ENCODE results near the gene TPP1.

The TPP1 gene

DNA sequence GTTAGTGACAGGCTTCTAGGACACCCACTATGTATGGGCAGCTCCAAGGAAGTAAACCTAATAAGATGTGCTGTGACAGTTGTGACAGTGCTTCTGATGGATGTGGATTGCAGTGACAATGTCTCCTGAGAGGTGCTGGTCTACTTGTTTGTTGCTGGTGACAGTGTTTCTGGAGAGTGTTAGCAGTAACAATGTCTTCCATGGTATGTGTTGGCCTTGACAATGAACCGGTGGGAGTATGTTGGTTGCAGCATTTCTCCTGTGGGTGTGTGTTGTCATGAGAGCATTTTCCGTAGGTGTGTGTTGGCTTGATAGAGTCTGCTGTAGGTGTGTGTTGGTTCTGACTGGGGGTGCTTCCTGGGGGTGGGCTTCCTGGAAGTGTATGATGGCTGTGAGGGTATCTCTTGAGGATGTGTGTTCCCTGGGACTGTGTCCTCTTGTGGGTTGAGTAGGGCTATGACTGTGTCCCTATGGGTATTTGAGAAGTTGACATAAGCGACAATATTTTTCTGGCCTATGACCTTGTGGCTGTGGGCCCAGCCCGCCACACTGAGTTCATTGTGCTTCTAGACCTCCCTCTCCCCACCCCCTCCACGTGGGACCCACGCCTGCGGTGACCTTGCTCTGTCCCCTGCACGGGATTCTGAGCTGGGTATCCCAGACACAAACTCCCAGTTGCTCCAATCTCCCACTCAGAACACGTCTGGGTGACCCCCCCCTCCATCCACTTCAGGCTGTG is 35.2 kb upstream of the TPP1 start:
- Mint-ChIP-seq H3K27ac (no peak overlapping the region), H3K9me3 (no peaks in the 10 kb centered on the region), H3K4me1 (ENCODE audit: low read depth) (peaks cover 2% of the 10 kb centered on the region), H3K4me3 (no peak overlapping the region), H3K36me3 (ENCODE audit: low read depth) (no peaks in the 10 kb centered on the region), H3K27me3 (ENCODE audit: low read depth) (peaks cover 17% of the 10 kb centered on the region)

- Mint-ChIP-seq H3K4me1 (ENCODE audit: low read depth) (peaks cover 2% of the 10 kb centered on the region), H3K27me3 (ENCODE audit: low read depth) (peaks cover 17% of the 10 kb centered on the region), H3K9me3 (no peaks in the 10 kb centered on the region), H3K36me3 (ENCODE audit: low read depth) (no peaks in the 10 kb centered on the region), H3K4me3 (no peak overlapping the region), H3K27ac (no peak overlapping the region)
Observed at GRCh38 chr11:6653656-6654055, 34.4 kb upstream of the TPP1 start.

- H3K27me3 Mint-ChIP-seq (ENCODE audit: low read depth) = peaks cover 17% of the 10 kb centered on the region
- H3K36me3 Mint-ChIP-seq (ENCODE audit: low read depth) = no peaks in the 10 kb centered on the region
- H3K4me1 Mint-ChIP-seq (ENCODE audit: low read depth) = peaks cover 2% of the 10 kb centered on the region
- no peak overlapping the region for H3K27ac Mint-ChIP-seq
- H3K4me3 Mint-ChIP-seq = no peak overlapping the region
- H3K9me3 Mint-ChIP-seq = no peaks in the 10 kb centered on the region
Observed at GRCh38 chr11:6653097-6653496, 33.9 kb upstream of the TPP1 start.

DNA sequence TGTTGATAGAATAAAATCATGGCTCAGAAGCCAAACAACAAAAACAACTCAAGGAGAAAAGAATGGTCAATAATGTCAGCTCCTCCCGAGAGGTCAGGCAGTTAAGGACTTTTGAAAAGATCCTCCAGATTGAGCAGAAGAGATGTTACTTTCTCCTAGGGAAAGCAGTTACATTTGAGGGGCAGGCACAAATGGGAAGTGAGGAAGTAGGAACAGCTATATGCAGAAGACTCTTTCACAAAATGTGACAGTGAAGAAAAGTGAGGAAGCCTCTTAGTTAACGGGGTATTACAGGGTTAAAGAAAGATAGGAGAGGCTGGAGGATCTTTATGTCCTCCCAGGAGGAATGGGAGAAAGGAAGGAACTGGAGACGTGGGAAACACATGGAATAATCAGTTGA is 33.0 kb upstream of the TPP1 start:
- Mint-ChIP-seq H3K9me3 (no peaks in the 10 kb centered on the region), H3K4me1 (ENCODE audit: low read depth) (peaks cover 2% of the 10 kb centered on the region), H3K27me3 (ENCODE audit: low read depth) (peaks cover 15% of the 10 kb centered on the region), H3K36me3 (ENCODE audit: low read depth) (no peaks in the 10 kb centered on the region), H3K4me3 (no peak overlapping the region), H3K27ac (no peak overlapping the region)

DNA sequence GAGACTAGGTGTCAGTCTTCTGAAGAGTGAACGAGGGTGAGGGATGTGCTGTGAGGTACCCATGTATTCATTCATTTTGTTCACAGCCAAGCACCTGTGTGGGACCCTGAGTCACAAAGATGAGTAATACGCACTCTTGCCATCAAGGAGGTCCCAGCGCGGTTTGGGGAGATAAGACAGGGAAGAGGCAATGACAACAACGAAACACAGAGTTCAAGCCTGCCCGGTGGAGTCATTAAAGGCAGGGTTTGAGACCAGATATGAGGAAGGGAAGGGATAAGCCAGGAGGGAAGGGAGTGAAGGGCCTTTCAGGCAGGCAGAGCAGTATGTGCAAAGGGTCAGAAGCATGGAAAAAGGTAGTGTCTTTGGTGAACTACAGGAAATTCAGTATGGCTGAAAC is 31.8 kb upstream of the TPP1 start:
- Mint-ChIP-seq H3K36me3 (ENCODE audit: low read depth) (no peaks in the 10 kb centered on the region), H3K27me3 (ENCODE audit: low read depth) (peaks cover 2% of the 10 kb centered on the region), H3K9me3 (no peaks in the 10 kb centered on the region), H3K27ac (no peak overlapping the region), H3K4me1 (ENCODE audit: low read depth) (no peaks in the 10 kb centered on the region), H3K4me3 (no peak overlapping the region)

DNA sequence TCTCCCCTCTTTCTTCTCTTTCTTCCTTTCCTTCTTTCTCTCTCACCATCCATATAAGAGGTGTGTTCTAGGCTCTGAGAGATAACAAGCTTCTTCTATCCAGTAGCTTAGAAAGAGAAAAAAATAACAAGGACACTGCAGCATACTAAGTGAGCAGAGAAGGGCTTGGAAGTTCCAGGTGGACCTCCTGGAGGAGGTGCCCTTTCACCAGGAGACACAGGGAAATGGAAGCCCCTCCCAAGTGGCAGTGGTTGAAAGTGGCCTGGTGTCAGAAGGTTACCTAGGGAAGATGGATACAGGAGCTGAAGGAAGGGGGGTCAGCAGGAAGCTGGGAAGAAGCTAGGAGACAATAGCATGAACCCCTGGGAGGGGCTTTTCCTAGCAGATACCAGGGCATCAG is 30.9 kb upstream of the TPP1 start:
- H3K9me3 Mint-ChIP-seq = no peaks in the 10 kb centered on the region
- H3K36me3 Mint-ChIP-seq (ENCODE audit: low read depth) = no peaks in the 10 kb centered on the region
- no peak overlapping the region for H3K4me3 Mint-ChIP-seq
- H3K27ac Mint-ChIP-seq = no peak overlapping the region
- peaks cover 6% of the 10 kb centered on the region for H3K4me1 Mint-ChIP-seq (ENCODE audit: low read depth)
- no peaks in the 10 kb centered on the region for H3K27me3 Mint-ChIP-seq (ENCODE audit: low read depth)

GRCh38 chr11:6648501-6648900 is 29.3 kb upstream of the TPP1 start:
- no peaks in the 10 kb centered on the region for H3K36me3 Mint-ChIP-seq (ENCODE audit: low read depth)
- H3K4me1 Mint-ChIP-seq (ENCODE audit: low read depth) = peaks cover 9% of the 10 kb centered on the region
- H3K27me3 Mint-ChIP-seq (ENCODE audit: low read depth) = no peaks in the 10 kb centered on the region
- no peak overlapping the region for H3K4me3 Mint-ChIP-seq
- no peak overlapping the region for H3K27ac Mint-ChIP-seq
- no peaks in the 10 kb centered on the region for H3K9me3 Mint-ChIP-seq

- no peak overlapping the region for H3K27ac Mint-ChIP-seq
- H3K27me3 Mint-ChIP-seq (ENCODE audit: low read depth) = no peaks in the 10 kb centered on the region
- H3K36me3 Mint-ChIP-seq (ENCODE audit: low read depth) = no peaks in the 10 kb centered on the region
- H3K4me3 Mint-ChIP-seq = no peak overlapping the region
- no peaks in the 10 kb centered on the region for H3K9me3 Mint-ChIP-seq
- peaks cover 9% of the 10 kb centered on the region for H3K4me1 Mint-ChIP-seq (ENCODE audit: low read depth)
Observed at GRCh38 chr11:6647836-6648235, 28.6 kb upstream of the TPP1 start.

- peaks cover 9% of the 10 kb centered on the region for H3K4me1 Mint-ChIP-seq (ENCODE audit: low read depth)
- H3K27ac Mint-ChIP-seq = no peak overlapping the region
- H3K9me3 Mint-ChIP-seq = no peaks in the 10 kb centered on the region
- H3K4me3 Mint-ChIP-seq = no peak overlapping the region
- H3K27me3 Mint-ChIP-seq (ENCODE audit: low read depth) = no peaks in the 10 kb centered on the region
- no peaks in the 10 kb centered on the region for H3K36me3 Mint-ChIP-seq (ENCODE audit: low read depth)
Observed at GRCh38 chr11:6646918-6647679, 27.9 kb upstream of the TPP1 start.

DNA sequence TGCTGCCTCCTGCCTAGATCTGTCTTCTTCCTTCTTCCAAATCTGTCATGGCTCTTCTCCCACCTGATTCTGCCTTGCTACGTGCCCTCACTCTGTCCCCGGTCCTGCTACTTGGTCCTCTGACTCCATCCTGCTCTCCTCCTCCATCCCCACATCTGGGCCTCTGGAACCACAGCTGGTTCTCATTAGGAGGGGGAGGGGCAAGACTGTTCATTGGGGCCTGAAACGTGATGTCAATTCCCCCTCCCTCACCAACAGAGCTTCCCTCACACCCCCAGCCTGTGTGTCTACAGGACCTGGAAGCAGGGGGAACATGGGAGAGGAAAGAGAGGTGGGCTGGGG is 27.3 kb upstream of the TPP1 start:
- H3K4me1 Mint-ChIP-seq (ENCODE audit: low read depth) = peaks cover 9% of the 10 kb centered on the region
- H3K36me3 Mint-ChIP-seq (ENCODE audit: low read depth) = no peaks in the 10 kb centered on the region
- H3K27me3 Mint-ChIP-seq (ENCODE audit: low read depth) = no peaks in the 10 kb centered on the region
- H3K27ac Mint-ChIP-seq = no peak overlapping the region
- no peaks in the 10 kb centered on the region for H3K9me3 Mint-ChIP-seq
- no peak overlapping the region for H3K4me3 Mint-ChIP-seq

- Mint-ChIP-seq H3K4me3 (no peak overlapping the region), H3K27me3 (ENCODE audit: low read depth) (no peaks in the 10 kb centered on the region), H3K4me1 (ENCODE audit: low read depth) (peaks cover 9% of the 10 kb centered on the region), H3K9me3 (no peaks in the 10 kb centered on the region), H3K27ac (no peak overlapping the region), H3K36me3 (ENCODE audit: low read depth) (no peaks in the 10 kb centered on the region)
Observed at GRCh38 chr11:6646071-6646470, 26.8 kb upstream of the TPP1 start.

- H3K4me3 Mint-ChIP-seq = no peak overlapping the region
- no peaks in the 10 kb centered on the region for H3K27me3 Mint-ChIP-seq (ENCODE audit: low read depth)
- H3K36me3 Mint-ChIP-seq (ENCODE audit: low read depth) = no peaks in the 10 kb centered on the region
Observed at GRCh38 chr11:6642957-6643356, 23.7 kb upstream of the TPP1 start.

GRCh38 chr11:6640985-6641701 is 21.9 kb upstream of the TPP1 start:
- H3K27ac Mint-ChIP-seq = no peak overlapping the region
- no peaks in the 10 kb centered on the region for H3K36me3 Mint-ChIP-seq (ENCODE audit: low read depth)
- H3K27me3 Mint-ChIP-seq (ENCODE audit: low read depth) = no peaks in the 10 kb centered on the region
- H3K9me3 Mint-ChIP-seq = no peaks in the 10 kb centered on the region
- peaks cover 12% of the 10 kb centered on the region for H3K4me1 Mint-ChIP-seq (ENCODE audit: low read depth)
- no peak overlapping the region for H3K4me3 Mint-ChIP-seq

More at GRCh38 chr11:6642957-6643356, 23.7 kb upstream of the TPP1 start:
- Mint-ChIP-seq H3K4me1 (ENCODE audit: low read depth) (peaks cover 12% of the 10 kb centered on the region), H3K9me3 (no peaks in the 10 kb centered on the region), H3K27ac (no peak overlapping the region)

GRCh38 chr11:6640036-6640984 is 21.1 kb upstream of the TPP1 start:
- Mint-ChIP-seq H3K9me3 (no peaks in the 10 kb centered on the region), H3K4me3 (no peak overlapping the region), H3K27ac (no peak overlapping the region), H3K36me3 (ENCODE audit: low read depth) (no peaks in the 10 kb centered on the region), H3K4me1 (ENCODE audit: low read depth) (peaks cover 7% of the 10 kb centered on the region), H3K27me3 (ENCODE audit: low read depth) (no peaks in the 10 kb centered on the region)

All from T-helper 1 cell treated with Interleukin-12 subunit alpha and Interleukin-12 subunit beta and Interleukin-4 antibody, amounts not matched to agents 30 μg/mL and 1 μg/mL, for 36 hours (primary cell).